HG02588 (cell line): Measurements from ENCODE around the gene SPOCK3.
A peak's percentile ranks its signal among the peaks of the same experiment; 100 is the strongest.
"Not testable (repeated sequence)": the region's sequence is repeated elsewhere in the genome, so short reads cannot be mapped to it uniquely, and the experiment has no call there.

Experiments used
- ATAC-seq: cut with Tn5 transposase; IDR thresholded peaks from one replicate; pipeline ENCODE4 v1.9.1; 2021; ENCODE audit warnings: mild to moderate bottlenecking, moderate library complexity; ENCODE audit not compliant: unreplicated experiment

SPOCK3 gene

DNA sequence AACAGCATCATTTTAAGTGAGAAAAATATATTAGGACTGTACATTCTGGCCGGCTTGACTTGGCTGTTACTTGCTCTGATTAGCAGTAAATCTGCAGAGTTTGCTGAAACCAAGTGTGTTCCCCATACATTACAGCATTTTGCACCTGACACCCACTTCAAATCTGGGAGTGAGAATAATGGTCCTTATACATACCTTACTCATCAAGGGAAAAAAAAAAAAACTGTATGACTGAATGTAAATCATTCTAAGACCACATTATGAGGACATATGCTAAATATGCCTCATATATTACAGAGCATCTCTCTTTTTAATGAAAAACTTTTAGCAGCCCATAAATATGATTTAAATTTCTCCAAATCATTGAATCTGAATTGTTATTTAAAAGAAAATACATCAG, 406.7 kb downstream of the SPOCK3 start:
- no peak for ATAC-seq

DNA sequence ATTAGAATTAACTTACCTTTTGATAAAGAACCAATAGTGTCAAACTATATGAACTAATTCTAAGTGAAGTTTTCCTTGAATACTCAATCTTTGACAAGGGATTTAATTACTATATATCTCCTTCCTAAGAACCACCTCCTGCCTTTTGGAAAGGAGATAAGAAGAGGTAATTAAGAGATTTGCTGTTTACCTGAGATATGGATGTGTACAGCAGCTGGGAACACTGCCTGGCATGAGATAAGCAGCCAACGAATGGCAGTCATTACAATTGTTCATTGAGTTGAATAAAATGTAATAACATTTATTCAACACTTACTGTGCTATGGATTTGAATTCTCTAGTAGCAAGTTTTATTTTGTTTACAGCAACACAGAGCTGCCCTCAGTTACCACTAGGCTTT, 407.1 kb downstream of the SPOCK3 start:
- ATAC-seq = no peak

GRCh38 chr4:166823848-166824247, 410.4 kb downstream of the SPOCK3 start:
- no peak for ATAC-seq

- ATAC-seq = no peak
Measured at GRCh38 chr4:166823126-166823525, 411.2 kb downstream of the SPOCK3 start.

- ATAC-seq = no peak
Measured at GRCh38 chr4:166822386-166822785, 411.9 kb downstream of the SPOCK3 start.

- no peak for ATAC-seq
Measured at GRCh38 chr4:166816890-166817289, 417.4 kb downstream of the SPOCK3 start.

GRCh38 chr4:166808380-166808779, 425.9 kb downstream of the SPOCK3 start:
- no peak for ATAC-seq

- no peak for ATAC-seq
Measured at GRCh38 chr4:166802346-166802745, 431.9 kb downstream of the SPOCK3 start.

- no peak for ATAC-seq
Measured at GRCh38 chr4:166798126-166798525, 436.2 kb downstream of the SPOCK3 start.

GRCh38 chr4:166777760-166778159, 456.5 kb downstream of the SPOCK3 start:
- ATAC-seq = peak; percentile 62

- no peak for ATAC-seq
Measured at GRCh38 chr4:166763018-166763417, 471.3 kb downstream of the SPOCK3 start.

DNA sequence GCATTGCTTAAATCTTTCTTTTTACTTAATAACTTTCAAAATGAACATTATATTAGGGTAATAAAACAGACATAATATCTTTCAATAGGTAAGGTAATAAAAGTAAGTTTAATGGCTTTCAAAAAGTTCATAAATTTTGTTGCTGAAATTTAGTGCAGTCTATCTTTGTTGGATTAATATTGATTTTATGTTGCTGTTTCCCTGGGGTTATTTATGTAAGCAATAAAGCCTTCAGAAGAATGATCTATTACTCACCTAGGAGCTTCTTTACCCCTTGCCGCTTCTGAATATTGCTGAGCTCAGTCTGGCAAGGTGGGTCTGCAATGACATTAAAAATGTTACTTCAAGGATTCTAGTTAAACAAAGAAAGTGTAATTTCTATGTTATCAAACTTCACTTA, 492.6 kb downstream of the SPOCK3 start:
- ATAC-seq = no peak

GRCh38 chr4:166739215-166739614, 495.1 kb downstream of the SPOCK3 start:
- not testable (repeated sequence) for ATAC-seq

- no peak for ATAC-seq
Measured at GRCh38 chr4:166737430-166737829, 496.9 kb downstream of the SPOCK3 start.

DNA sequence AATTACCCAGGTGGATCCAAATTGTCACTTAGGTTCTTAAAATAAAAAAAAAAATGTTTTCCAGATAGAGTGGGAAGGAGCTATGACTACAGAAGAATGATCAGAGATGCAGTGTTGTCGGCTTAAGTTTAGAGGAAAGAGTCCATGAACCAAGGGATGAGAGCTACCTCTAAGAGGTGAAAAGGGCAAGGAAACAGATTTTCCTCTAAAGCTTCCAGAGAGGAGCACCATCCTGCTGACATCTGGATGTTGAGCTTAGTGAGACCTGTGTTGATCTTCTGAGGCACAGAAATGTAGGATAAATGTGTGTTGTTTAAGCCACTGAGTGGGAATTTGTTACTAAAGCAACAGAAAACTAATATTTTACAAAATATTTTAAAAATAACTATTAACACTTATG, 498.7 kb downstream of the SPOCK3 start:
- ATAC-seq = no peak

DNA sequence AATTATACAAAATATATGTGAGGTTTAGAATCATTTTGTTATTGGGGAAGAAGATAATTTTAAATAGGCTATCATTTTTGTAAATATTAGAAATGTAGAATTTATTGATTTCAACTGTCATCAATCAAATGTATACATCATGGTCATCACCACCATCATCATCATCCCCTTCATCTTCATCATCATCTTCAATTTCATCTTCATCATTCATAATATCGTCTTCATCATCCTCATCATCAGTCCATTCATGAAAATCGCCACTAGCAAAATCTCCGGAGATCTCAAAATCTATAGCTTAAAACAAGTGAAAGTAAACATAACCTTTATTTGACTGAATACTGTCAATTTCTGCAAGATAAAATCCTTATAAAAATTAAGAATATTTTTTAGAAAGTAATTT, 499.5 kb downstream of the SPOCK3 start:
- no peak for ATAC-seq

DNA sequence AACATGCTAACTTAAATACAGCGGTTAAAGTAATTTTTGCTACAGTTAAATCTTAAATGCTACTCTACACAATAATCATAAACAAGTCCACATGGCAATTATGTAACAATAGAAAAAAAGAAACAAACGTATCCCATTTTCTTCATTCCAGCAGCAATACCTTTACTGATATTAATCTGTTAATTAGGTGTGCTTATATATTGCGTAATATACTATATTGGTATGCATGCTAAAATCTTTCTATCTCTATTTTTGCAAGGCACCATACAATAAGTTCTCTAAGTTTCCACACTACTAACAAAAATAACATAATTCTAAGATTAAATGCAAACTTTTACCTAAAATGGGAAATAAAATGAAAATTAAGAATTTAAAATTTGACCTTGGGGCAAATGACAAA, 500.6 kb downstream of the SPOCK3 start:
- ATAC-seq = no peak

- no peak for ATAC-seq
Measured at GRCh38 chr4:166726832-166727231, 507.5 kb downstream of the SPOCK3 start.

DNA sequence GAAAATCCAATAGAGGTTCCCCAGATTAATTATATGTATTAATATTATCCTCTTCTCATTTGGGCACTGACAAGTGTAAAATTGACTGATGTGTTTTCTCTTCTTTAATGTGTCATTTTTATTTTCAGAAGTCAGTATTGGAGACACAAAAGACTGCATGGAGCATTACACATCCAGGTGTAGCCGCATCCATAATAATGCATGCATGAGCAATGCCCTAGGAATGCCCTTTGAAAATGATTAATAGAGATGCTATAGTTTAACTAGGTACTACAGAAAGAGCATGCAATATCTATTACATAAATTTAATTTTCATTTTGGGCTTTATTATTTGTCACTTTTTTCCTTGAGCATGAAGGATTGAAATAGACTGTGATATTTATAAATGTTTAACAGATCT, 509.9 kb downstream of the SPOCK3 start:
- no peak for ATAC-seq

DNA sequence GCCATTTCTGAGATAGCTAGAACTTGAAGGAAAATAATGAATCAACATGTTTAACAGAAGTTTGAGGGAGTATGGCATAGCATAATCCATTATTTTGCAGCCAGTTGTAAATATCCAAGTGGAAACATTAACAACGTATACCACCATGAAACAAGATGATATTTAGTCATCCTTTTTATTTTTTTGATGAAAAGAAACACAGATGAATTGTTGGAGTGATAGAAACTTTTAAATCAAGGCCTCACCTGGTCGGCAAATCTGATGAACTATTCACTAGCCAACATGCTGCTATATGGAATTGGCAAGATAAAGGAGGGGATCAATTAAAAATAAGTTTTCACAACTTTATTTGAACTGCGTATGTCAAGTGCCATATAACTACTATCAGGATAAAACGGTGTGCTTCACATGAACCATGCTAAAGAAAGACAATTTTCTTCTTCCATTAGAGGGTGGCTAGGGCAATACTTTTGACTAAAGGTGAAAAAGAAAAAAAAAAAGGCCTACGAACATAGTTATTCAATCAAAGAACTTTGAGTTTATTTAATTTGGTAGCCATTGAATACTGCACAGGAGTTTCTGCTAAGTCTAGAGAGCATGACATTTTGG, 510.7 kb downstream of the SPOCK3 start:
- no peak for ATAC-seq

GRCh38 chr4:166715748-166716713, 518.3 kb downstream of the SPOCK3 start:
- ATAC-seq = not testable (repeated sequence)

- ATAC-seq = no peak
Measured at GRCh38 chr4:166700592-166700991, 533.7 kb downstream of the SPOCK3 start.
